ENCODE results near the gene UBE2G1. TPM values are rescaled to one million over a fixed set of nuclear protein-coding genes. Genes with fewer than 3 reads are reported as not detected.

Gene UBE2G1
- total RNA-seq, 1 donor, result 45.3 TPM

- DNase-seq (ENCODE audit: low read depth), result peak; percentile 9
- H3K4me3 ChIP-seq (ENCODE audit: low read depth, low read length), result no peak overlapping the region
- no peak for TF ChIP-seq CTCF (IDR thresholded peaks at IDR 0.05; ENCODE audit: insufficient read depth, low read depth, low read length)
Measured at GRCh38 chr17:4345581-4346252, 20.8 kb downstream of the UBE2G1 start.

DNA sequence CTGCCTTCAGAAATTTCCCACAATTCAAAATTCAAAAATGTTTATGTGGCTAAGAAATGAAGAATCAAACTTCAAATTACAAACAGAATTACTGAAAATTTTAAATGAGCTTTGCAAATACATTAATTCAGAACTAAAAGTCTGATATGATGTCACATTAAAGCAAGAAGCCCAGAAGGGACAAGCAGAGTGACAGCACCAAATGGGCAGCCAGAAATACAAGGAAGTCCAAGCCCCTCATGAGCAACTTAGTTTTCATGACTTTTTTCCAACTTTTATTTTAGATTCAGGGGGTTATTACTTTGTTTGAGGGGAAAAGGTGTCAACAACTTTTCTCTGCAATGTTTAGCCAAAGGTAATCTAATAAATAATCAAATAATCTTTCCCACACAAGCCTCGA, 21.5 kb downstream of the UBE2G1 start:
- TF ChIP-seq CTCF (IDR thresholded peaks at IDR 0.05; ENCODE audit: insufficient read depth, low read depth, low read length), result no peak
- DNase-seq (ENCODE audit: low read depth), result no peak
- H3K4me3 ChIP-seq (ENCODE audit: low read depth, low read length), result no peak overlapping the region

DNA sequence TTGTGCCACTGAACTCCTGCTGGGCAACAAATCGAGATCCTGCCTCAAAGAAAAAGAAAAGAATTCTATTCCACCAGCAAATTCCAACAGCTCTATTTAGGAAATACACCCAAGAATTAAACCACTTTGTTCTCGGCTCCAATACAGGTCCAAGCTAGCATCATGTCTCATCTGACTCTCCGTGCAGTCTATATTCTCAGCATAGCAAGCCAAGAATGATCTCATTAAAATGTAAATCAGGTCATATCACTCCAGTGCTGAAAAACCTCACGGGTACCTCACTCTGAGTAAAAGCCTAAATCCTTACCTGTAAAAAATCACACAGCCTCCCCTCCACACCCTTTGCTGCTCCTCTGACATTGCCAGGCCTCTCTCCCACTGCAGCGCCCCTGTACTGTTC, 23.9 kb downstream of the UBE2G1 start:
- no peak for TF ChIP-seq CTCF (IDR thresholded peaks at IDR 0.05; ENCODE audit: insufficient read depth, low read depth, low read length)
- H3K4me3 ChIP-seq (ENCODE audit: low read depth, low read length), result no peak overlapping the region
- DNase-seq (ENCODE audit: low read depth), result no peak

DNA sequence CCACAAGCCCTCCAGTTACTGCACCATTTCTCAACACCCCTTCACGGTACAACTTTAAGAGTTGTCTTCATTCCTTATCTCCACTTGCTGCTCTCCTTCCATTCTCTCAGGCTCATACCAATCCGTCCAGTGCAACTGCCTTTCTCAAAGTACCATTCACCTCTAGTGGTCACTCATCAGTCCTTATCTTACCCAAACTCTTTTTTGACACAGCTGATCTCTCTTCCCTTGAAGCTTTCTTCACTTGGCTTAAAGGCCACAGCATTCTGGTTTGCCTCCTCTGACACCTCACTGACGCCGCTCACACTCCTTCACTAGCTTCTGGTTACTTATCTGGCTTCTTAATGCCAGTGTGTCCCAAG, 24.9 kb downstream of the UBE2G1 start:
- no peak for TF ChIP-seq CTCF (IDR thresholded peaks at IDR 0.05; ENCODE audit: insufficient read depth, low read depth, low read length)
- DNase-seq (ENCODE audit: low read depth), result no peak
- no peak overlapping the region for H3K4me3 ChIP-seq (ENCODE audit: low read depth, low read length)

DNA sequence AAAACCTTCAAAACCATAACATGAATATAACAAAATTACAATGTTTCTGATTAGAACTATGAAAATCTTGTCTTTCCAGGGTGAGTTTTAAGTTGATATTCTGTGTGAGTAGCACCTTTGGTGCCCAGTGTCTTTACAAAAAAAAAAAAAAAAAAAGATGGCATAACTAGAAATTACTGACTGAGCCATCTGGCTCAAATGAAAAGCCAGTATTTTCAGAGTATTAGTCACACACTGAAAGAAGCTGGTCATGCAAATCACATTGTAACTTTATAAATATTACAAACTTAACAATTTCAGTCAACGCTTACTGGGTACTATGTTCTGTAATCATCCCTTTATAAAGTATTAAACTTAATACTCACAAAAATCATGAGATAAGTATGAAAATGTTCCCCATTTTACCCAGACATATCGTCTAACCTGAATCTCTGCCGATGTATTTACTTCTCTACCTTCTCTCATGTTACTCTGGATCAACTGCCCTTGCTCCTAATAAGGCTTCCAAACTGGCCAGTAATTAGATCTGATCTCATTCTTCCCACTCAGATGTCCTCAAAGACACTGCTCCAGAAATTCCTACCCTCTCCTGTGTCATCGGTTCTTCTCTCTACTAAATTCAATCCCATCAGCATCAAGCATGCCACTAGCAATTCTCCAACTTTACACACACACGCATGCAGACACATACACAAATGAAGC, 25.4 kb downstream of the UBE2G1 start:
- no peak for TF ChIP-seq CTCF (IDR thresholded peaks at IDR 0.05; ENCODE audit: insufficient read depth, low read depth, low read length)
- H3K4me3 ChIP-seq (ENCODE audit: low read depth, low read length), result no peak overlapping the region

GRCh38 chr17:4334776-4335584, 31.5 kb downstream of the UBE2G1 start:
- TF ChIP-seq CTCF (IDR thresholded peaks at IDR 0.05; ENCODE audit: insufficient read depth, low read depth, low read length), result no peak
- H3K4me3 ChIP-seq (ENCODE audit: low read depth, low read length), result no peak overlapping the region
- no peak for DNase-seq (ENCODE audit: low read depth)

More for the DNA sequence above, 25.4 kb downstream of the UBE2G1 start:
- DNase-seq (ENCODE audit: low read depth), result no peak
